Measurements from ENCODE around the gene LMX1B.

Gene LMX1B

DNA sequence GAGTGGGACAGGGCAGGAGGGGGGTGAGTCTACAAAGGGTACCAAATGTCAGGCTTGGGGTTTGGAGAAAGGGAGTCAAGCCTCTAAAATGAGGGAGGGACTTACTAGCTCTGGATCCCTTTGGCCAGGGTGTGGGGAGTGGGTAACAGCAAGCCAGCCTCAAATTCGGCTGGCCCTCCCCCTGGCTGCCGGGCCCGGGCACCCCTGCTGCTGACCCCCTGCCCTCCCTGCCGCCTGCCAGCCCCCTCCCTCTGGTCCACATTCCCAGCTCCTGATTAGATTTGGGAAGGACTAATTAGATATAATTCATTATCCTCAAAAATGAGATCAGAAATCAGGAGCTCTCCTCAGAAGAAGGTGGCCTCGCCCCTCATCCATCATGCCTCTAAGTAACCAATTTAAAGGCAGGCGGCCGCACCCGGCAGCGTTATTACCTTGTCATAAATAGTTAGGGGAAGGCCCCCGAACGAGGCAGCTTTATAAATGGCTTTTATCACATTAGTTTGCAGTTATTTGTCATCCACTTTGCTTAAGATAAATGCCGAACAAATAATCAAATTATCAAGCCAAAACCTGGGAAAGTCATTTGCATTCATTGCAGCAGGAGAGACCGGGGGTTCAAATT lies 44.6 kb downstream of the LMX1B start:
- no peak for DNase-seq (ENCODE audit: low read depth in 2 of 2)

DNA sequence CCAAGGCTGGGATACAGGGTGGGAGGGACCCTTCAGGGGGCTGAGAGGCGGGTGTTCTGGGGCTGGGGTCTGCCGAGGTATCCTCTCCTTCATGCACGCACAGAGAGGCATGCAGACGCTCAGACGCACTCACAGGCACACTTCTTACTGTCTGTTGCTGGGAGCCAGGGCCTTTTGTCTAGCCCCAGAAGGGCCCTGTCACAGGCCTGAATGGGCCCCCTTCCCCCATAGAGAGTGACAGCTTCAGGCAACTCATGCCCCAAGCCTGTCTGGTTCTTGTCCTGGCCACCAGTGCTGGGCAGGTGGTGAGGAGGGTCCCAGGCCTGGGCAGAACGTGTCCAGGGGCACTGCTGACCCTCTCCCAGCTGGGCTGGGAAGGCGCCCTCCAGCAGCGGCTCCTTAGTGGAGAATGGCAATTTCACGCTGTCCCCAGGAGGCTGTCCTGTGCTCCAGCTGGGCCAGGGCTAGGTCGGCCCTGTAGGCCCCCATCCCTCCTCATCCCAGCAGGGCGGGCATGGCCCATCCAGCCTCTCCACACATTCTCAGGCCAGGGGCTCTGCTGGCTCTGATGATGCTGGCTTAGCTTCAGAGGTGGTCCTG lies 45.3 kb downstream of the LMX1B start:
- no peak for DNase-seq (ENCODE audit: low read depth in 2 of 2)

DNA sequence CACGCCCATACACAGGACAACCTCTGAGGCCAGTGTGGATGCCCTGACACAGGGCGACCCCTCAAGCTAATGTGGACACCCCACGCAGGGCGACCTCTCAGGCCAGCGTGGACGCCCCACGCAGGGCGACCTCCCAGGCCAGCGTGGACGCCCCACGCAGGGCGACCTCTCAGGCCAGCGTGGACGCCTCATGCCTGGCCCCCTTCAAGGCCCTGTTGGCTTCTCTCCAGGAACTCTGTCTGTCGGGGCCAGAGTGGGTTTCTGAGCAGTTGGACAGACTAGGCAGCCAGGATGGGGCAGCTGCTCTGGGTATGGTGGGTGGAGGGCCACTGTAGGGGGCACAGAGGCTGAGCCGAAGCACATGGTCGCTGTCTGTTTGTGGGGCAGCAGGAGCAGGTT lies 47.4 kb downstream of the LMX1B start:
- no peak for DNase-seq (ENCODE audit: low read depth in 2 of 2)

DNA sequence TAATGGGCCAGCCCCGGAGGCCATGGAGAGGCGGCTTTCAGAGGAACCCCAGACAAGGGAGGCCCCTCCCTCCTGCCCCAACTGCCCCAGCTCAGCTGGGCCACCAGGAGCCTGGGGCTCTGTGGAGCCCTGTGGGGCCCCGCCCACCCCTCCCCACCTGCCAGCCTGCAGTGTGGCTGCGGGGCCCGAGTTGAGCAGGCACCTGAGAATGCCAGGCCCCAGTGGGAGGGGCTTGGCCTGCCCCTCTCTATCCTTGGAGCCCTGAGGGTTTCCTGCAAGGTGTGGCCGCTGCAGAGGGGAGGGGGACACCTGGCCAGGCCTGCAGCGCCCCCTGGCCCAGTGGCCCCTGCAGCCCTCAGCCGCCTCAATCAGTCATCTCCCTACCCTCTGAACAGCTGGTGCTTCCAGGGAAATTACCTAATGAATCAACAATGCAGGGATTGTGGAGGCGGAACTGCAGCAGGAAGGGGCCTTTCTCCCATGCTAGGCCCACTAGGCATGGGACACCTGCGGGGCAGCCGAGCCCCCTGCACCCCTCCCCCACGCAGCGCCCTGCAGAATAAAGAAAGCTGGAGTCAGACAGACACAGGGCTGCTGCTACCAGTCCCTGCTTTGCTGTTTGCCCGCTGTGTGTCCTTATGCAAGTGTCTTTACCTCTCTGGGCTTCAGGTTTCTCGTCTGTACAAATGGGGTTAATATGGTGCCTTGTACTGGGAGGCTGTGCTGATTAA lies 48.0 kb downstream of the LMX1B start:
- DNase-seq (ENCODE audit: low read depth in 2 of 2): no peak

DNA sequence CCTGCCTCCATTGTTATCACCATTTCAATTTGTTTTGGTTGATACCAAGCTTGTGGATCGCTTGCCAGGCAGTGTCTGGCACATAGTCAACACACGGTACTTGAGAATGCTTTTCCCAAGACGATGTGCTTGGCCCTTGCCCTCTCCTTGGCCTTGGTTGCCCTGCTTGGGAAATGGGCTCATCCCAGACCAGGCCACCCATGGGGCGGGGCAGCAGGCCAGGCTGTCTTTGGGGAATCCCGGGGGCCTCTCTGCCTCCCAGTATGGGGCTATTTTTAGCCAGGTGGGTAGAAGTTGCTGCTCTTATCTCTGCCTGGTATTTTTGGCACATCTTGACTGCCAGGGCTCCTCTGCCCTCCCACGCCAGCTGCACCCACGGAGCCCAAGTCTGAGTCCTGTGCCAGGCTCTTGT lies 49.9 kb downstream of the LMX1B start:
- DNase-seq (ENCODE audit: low read depth in 2 of 2): no peak

DNA sequence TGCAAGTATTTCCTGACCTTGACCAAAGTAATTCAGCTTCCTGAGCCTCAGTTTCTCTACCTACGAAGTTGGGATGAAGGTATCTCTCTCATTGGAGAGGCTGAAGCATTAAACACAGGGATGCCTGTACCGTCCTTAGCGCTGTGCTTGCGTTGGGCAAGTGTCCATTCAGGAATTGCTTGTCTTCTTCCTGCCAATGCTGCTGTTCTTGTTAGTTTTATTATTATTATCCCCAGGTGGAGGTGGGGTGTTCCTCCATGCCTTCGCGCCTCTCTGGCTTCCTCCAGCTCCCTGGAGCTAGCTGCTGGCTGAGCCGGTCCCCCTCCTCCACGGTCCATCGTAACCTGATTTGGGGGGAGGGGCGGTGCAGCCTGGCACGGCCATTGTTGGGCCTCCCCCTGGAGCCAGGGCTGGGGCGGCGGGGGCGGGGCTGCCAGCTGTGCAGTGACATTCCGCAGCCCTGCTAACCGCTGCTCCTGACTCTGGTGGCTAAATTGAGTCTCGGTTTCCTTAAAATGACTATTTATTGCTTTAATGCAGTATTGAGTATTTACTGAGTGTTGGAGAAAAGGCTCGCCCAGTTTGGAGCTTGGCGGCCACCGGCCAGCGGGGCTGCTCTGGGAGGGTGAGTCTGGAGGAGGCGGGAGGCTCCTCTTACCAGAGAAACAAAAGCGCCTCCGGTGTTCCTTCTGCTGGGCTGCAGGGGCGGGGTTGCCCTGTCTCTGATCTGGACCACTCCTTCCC lies 51.3 kb downstream of the LMX1B start:
- DNase-seq (ENCODE audit: low read depth in 2 of 2): no peak

DNA sequence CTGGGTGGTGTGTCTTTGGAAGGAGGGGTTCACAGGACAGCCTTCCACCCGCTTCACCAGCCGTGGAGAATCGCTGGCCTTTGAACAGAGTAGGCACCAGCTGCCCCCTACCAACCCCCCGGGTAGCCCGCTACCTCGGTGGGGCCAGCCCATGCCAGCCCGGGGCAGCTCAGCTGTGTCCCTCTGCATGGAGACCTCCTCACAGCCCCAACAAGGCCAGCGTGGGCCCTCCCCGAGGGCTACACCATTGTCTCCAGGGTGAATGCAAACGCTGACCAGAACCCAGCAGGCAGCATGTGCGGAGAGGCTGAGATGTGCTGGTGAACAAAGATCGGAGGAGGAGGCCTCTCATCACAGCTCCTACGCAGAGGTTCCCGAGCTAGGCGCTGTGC lies 51.9 kb downstream of the LMX1B start:
- DNase-seq (ENCODE audit: low read depth in 2 of 2): no peak

DNA sequence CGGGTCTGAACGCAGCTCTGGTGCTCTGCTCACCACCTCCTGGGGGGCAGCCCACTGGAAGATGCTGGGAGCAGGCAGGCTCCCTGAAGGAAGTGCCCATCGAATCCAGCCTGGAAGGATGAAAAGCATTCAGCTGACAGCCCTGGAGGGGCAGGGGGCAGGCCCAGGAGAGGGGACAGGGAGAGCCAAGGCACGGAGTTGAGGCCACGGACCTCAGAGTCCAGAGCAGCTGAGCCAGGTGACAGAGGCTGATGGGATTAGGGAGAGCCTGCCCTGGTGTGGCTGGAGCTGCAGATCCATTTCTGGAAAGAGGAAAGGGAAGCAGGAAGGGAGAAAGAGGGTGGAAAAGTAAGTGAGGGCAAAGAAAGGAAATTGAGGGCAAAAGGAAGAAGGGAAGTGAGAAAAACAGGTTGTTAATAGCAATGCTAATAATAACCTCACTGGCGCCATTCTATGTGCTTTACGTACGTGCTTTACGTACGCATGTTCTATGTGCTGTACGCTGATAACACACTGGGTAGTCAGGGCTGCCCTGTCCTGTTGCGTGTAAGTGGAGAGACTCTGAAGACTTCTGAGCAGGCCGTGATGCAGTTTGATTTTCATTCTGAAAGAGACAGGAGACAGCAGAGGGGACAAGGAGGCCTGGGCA lies 52.6 kb downstream of the LMX1B start:
- DNase-seq (ENCODE audit: low read depth in 2 of 2): no peak

DNA sequence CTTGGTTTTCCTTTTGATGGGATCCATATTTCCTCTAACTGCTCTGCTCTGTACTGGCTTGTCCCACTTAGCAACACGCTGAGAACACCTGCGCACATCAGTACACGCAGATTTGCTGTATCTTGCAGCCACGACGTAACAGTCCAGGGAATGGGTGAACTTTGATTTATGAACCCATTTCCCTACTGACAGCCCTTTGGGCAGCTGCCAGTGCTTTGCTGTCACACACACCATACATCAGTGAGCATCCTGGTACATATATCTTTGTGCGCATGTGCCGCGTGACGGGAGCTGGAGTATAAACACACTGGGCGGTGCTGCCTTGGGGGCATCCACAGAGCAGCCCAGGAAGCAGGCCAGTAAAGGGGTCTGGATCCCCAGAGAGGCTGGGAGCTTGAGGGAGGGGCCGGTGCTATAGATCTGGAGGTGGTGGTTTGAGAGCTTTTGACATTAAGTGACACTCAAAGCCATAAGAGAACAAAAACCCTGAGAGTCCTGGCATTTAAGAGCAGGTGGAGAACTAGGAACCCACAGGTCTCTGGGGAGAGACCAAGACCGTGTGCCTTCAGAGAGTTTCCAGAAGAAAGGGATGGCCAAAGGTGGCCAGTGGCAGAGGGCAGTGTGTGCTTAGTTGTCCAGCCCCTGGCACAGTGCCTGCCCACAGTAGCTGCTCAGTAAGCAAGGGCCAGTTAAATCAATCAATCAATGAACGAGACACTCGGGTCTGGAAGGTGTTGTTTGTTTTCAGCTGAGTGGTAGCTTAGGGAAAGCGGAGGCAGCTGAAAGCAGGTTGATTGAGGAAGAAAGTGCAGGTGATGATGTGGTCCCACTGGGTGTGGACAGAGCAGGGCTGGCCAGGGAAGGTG lies 53.7 kb downstream of the LMX1B start:
- no peak for DNase-seq (ENCODE audit: low read depth in 2 of 2)

DNA sequence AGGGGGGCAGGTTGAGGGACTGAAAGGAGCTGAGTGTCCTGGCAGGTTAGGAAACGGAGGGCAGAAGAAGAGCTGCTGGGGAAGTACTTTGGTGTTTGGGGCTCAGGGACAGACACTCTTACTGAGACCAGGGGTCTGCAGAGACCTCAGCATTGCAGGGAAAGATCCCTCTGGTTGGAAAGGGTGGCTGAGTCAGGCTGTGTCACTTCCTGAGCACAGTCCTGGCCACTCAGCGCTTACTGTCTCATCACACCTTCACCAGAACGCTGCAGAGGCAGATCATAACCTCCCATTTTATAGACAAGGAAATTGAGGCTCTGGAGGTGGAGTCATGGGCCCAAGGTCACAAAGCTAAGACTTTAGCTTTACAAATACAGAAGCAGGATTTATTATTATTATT lies 54.3 kb downstream of the LMX1B start:
- no peak for DNase-seq (ENCODE audit: low read depth in 2 of 2)

DNA sequence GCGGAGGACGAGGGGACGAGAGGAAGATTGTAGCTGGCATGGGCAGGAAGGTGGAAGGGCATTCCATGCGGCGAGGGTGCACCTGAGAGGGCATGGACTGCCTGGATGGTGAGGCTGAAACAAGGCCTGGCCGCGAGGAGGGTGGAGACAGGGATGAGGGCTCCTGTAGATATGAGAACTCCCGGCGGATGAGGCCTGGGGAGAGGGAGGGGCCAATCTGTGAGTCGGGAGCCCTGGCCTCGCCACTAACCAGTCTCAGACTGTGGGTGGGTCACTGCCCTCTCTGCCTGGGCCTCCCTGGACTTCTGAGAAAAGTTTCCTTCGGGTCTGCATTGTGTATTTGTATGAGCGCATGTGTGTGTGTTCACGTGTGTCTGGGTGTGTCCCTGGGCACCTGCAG lies 55.4 kb downstream of the LMX1B start:
- no peak for DNase-seq (ENCODE audit: low read depth in 2 of 2)

DNA sequence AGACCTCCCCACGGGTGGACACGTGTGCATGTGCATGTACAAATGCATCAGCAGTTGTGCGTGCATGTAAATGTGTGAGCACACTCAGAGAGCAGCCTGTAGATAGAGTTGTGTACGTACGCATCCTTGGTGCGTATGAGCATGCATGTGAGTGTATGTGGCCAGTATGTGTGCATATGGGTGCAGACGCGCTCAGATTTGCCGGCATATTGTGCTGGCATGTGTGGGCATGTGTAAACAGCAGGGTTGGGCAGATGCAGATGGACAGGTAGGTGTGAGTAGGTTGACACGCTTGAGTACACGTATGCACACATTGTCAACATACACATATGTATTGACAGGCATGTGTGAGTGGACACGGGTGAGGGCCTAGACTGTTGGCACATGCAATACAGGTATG lies 56.5 kb downstream of the LMX1B start:
- DNase-seq (ENCODE audit: low read depth in 2 of 2): no peak

DNA sequence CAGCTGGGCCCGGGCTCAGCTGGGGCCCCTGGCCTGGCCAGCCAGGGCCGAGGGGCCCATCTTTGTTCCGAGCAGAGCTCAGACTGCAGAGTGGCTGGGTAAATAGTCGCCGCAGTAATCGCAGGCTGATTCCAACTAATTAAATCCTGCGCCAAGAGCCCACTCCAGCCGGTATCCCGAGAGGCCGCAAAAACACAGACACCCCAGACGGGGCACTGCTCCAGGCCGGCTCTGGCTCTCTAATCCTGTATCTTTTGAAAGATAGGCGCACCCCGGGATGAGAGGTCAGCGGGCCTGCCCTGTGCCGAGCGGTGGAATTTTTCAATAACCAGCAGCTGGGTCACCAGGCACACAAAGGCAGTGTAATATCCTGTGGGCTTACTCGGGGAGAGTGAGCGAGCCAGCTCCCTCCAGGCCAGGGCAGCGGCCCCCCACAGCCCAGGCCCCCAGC lies 57.7 kb downstream of the LMX1B start:
- DNase-seq (ENCODE audit: low read depth in 2 of 2): no peak

DNA sequence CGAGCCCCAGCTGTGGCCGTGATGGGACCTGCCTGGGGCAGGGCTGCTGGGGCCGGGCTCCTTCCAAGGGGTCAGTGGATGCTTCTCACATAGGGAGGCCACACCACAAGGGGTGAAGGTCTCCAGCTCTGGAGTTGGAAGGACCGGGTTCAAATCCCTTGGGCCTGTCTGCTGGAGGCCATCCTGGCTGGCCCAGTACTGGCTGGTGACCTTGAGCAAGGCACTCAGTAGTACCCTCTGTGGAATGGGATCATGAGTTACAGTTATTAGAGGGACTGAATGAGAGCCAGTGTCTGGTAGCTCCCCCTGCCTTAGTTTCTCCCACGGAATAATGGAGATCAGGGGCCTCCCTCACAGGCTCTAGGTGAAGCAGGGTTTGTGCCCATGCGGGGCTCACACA lies 58.3 kb downstream of the LMX1B start:
- DNase-seq (ENCODE audit: low read depth in 2 of 2): no peak

DNA sequence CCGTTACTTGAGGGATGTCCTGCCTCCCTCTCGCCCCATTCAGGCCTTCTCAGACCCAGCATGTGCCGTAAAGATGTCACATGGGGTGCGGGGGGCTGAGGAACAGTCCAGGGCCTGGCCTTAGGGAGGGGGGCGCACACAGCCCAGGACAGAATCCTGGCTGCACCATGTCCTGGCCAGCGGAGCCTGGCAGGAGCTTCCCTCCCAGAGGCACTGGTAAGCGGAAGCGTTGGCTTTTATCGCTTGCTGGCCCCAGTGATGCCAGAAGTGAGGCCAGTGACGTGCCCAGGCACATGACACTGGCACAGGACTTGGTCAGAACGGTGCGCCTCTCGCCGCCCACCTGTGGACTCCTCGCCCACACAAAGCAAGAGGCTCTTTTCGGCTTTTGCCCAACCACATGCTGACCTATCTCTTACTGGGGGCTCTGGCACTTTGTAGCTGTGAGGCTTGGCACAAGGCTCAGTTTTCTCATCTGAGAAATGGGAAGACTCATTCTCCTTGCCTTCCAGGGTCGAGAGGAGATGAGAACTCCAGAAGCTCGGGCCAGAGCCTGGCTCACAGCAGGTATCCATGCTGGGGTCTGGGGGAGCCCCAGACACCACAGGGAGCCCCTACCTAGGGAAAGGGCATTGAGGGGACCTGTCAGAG lies 59.0 kb downstream of the LMX1B start:
- DNase-seq (ENCODE audit: low read depth in 2 of 2): no peak

DNA sequence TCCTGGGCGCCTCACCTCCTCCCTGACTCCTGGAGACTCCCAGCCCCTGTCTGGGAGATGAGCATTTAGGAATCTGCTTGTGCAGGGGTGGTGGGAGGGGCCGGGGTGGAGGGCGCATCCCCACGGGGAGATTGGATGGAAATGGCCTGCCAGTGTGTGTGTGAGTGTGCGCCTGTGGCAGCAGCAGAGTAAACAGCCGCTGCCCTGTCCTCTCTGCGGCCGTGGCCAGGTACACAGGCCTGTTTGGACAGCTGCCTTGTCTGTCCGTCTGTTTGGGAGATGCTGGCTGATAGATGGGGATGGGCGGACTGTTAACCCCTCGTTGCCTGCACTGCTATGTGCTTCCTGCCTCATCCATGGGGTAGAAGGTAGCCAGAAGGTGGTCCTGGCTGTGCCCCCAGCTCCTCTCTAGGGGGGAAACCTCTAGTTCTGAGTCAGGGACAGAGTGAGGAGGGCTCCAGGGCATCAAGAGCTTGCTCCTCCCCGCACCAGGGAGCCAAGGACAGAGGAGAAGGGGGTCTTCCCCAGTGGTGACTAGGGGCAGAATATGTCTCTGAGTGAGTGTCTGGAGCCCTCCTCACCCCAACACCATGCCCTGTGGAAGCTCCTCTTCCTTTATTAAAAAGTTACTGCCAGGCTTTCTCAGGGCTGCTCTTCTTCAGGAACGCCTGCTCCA lies 60.1 kb downstream of the LMX1B start:
- DNase-seq (ENCODE audit: low read depth in 2 of 2): no peak

DNA sequence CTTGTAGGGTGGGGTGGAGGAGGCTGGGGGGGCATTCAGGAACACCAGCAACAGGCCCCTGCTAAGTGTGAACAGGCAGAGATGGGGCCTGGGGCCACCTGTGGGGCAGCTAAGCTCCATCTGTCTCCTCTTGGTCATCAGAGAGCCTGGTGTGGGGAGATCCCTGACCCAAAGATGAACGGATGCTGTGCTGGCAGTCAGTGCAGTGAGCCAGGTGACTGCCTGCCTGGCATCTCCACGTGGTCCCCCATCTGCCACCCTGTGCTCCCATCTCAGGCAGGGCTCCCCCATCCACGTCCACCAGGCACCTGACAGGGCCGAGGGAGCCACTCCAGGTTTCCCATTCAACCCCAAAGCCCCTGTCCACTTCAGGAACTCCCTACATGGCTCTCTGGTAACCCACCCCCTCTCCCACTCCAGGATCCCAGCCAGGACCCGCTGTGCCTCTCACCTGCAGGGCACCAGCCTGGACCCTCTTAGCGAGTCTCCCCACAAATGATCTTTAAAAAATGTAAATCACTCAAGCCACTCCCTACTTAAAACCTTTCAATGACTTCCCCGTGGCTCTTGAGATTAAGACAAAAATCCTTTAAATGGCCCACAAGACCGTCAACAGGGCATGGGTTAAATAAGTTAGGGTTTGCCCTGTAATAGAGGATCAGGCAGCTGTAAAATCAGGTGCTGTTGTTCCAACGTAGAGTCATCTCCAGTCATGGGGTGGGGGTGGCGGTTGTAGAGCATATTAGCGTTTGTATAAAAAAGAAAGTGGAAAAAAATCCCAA lies 60.8 kb downstream of the LMX1B start:
- DNase-seq (ENCODE audit: low read depth in 2 of 2): no peak

DNA sequence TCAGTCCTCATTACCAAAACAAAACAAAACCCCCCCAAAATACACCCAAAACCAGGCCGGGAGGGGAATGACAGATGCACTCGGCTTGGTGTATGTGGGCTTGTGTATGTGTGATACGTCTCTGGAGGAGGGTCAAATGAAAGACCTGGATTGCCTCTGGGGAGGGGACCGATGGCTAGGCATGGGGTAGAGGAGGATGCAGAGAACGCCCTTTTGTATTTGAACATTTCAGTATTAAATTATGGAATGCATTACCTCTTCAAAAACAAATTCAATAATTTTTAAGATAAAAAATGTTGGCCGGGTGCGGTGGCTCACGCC lies 61.4 kb downstream of the LMX1B start:
- DNase-seq (ENCODE audit: low read depth in 2 of 2): no peak

DNA sequence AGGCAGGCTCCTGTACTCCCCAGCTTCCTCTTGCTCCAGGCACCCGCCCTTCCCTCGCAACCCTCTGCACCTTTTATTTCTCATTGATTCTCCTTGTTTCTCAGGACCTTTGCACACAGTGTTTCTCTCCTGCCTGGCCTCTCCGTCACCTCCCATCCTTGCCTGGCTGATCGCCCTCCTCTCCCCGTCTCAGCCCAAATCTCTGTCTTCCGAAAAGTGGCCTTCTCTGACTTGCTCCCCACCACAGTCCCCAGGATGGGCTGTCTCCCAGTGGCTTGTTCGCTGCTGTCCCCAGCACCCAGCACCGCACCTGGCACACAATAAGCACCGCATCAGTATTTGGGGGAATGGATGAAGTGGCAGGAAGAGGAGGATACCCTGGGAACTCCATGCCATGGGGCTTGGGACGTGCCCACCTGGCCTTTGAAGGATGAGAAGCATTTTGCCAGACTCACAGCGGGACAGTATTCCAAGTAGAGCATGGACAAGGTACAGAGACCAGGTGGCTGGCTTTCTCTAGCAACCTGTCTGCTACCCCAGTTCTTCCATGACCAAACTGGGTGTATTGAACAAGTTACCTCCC lies 62.5 kb downstream of the LMX1B start:
- no peak for DNase-seq (ENCODE audit: low read depth in 2 of 2)

All from stimulated activated CD8-positive, alpha-beta memory T cell treated with anti-CD3 and anti-CD28 coated beads, Interleukin-15, amount 100 ng/mL, for 4 hours (primary cell).